Gastroesophageal sphincter (tissue), 4 donors: ENCODE measurements around the gene CTIF. TPM values are rescaled to one million over a fixed set of nuclear protein-coding genes. Genes with fewer than 3 reads are reported as not detected.
A peak's percentile ranks its signal among the peaks of the same experiment; 100 is the strongest.

Experiments
- ATAC-seq: fragments of 150-250 bp; one replicate; pipeline ENCODE4 v1.9.1; 2016; ENCODE audit warnings: mild to moderate bottlenecking, moderate library complexity
- H3K27ac ChIP-seq, 4 donors: fragments of 200-600 bp; sonication (generic) in 3 of 4; 1 replicate in 3 of 4; 2 replicates in 1 of 4; pipeline ENCODE4 v1.5.1; 2016 to 2019
- H3K27me3 ChIP-seq: fragments of 200-600 bp; sonication (generic); one replicate; pipeline ENCODE4 v1.5.1; 2019
- H3K36me3 ChIP-seq, 2 donors: fragments of 200-600 bp; sonication (generic); one replicate each; pipeline ENCODE4 v1.5.1; 2019; ENCODE audit warnings: control low read depth in 1 of 2
- H3K4me1 ChIP-seq, 3 donors: fragments of 200-600 bp; sonication (generic); 1 replicate in 2 of 3; 2 replicates in 1 of 3; pipeline ENCODE4 v1.5.1; 2016 to 2019; ENCODE audit warnings: control low read depth in 2 of 3
- H3K4me3 ChIP-seq, 2 donors: fragments of 200-600 bp; sonication (generic); one replicate each; pipeline ENCODE4 v1.5.1; 2019; ENCODE audit warnings: mild to moderate bottlenecking in 1 of 2, moderate library complexity in 1 of 2
- H3K9me3 ChIP-seq, 3 donors: fragments of 200-600 bp; sonication (generic); one replicate each; pipeline ENCODE4 v1.5.1; 2017 to 2019; ENCODE audit warnings: control low read depth in 2 of 3
- EP300 ChIP-seq: sonication (generic); formaldehyde crosslinking; IDR thresholded peaks from one replicate; pipeline ENCODE4 v1.6.1; 2017; ENCODE audit warnings: antibody characterized with exemption, mild to moderate bottlenecking
- POLR2A ChIP-seq, 2 donors: fragments of 450-650 bp; IDR thresholded peaks; one replicate each; pipeline ENCODE4 v1.6.1; 2017; ENCODE audit warnings: antibody characterized with exemption in 2 of 2, mild to moderate bottlenecking in 2 of 2, moderate library complexity in 1 of 2
- POLR2AphosphoS5 ChIP-seq: sonication (generic); formaldehyde crosslinking; IDR thresholded peaks from one replicate; pipeline ENCODE4 v1.6.1; 2017; ENCODE audit warnings: antibody characterized with exemption
- WGBS, 2 donors: methylation state at CpG; one replicate each; pipeline ENCODE4 v1.1.5; 2018; ENCODE audit warnings: low coverage in 1 of 2; 5-methylcytosine and 5-hydroxymethylcytosine counted together
- total RNA-seq, 4 donors: library from RNA; depleted of rRNA; stranded (reverse); fragments of >200 nt; gene quantifications; one replicate each; pipeline ENCODE4 v1.1.0, GENCODE V29; 2016
- TF ChIP-seq, protein P1 (sequence below), 4 experiments: fragments of 200-600 bp in 2 of 4; fragments of 450-650 bp in 2 of 4; sonication (generic) in 1 of 4; IDR thresholded peaks; one replicate each; pipeline ENCODE4 v1.5.1; 2017 to 2019; ENCODE audit warnings: antibody characterized with exemption in 4 of 4, mild to moderate bottlenecking in 2 of 4, moderate library complexity in 2 of 4

CTIF gene
- total RNA-seq, 4 donors from 2014 or later, result 31.4 to 124 (median 78.1) TPM

DNA sequence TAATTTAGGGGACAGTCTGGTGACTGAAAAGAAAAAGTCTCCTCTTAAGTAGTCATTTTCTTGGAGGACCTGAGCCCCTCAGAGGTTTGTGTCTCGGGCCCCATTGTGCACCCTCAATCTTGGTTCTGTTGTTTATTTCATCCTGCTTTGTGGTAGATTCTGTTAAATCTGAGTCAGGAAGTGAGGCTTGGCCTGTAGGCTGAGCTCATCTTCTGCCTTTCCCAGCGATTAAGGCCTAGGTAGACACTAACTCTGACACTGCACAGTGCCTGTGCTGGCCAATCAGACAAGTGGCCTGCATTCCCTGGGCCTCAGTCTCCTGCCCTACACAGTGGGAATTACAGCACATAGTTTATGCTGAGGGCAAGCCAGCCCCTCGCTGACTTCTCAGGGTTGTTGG lies 80.2 kb downstream of the CTIF start:
- no peaks in the 10 kb centered on the region for H3K27me3 ChIP-seq
- peaks cover 0 to 21% of the 10 kb centered on the region in 2 donors for H3K36me3 ChIP-seq
- H3K27ac ChIP-seq, result no peak overlapping the region
- no peak for ATAC-seq
- no peaks in the 10 kb centered on the region for H3K9me3 ChIP-seq
- 100% methylated on average over 1 of the region's 3 CpGs for WGBS, 2 donors
- H3K4me1 ChIP-seq, result peaks cover 0 to 61% (median 24%) of the 10 kb centered on the region in 3 donors
- no peak for TF ChIP-seq POLR2A (IDR thresholded peaks at IDR 0.05)
- no peak overlapping the region for H3K4me3 ChIP-seq

- TF ChIP-seq, protein P1, sequence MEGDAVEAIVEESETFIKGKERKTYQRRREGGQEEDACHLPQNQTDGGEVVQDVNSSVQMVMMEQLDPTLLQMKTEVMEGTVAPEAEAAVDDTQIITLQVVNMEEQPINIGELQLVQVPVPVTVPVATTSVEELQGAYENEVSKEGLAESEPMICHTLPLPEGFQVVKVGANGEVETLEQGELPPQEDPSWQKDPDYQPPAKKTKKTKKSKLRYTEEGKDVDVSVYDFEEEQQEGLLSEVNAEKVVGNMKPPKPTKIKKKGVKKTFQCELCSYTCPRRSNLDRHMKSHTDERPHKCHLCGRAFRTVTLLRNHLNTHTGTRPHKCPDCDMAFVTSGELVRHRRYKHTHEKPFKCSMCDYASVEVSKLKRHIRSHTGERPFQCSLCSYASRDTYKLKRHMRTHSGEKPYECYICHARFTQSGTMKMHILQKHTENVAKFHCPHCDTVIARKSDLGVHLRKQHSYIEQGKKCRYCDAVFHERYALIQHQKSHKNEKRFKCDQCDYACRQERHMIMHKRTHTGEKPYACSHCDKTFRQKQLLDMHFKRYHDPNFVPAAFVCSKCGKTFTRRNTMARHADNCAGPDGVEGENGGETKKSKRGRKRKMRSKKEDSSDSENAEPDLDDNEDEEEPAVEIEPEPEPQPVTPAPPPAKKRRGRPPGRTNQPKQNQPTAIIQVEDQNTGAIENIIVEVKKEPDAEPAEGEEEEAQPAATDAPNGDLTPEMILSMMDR (IDR thresholded peaks at IDR 0.05), result no peak
- no peak for TF ChIP-seq POLR2AphosphoS5
- TF ChIP-seq EP300, result no peak
- TF ChIP-seq POLR2A (IDR thresholded peaks at IDR 0.05), result no peak
- Histone ChIP-seq H3K4me1 (peaks cover 0 to 61% (median 22%) of the 10 kb centered on the region in 3 donors), H3K36me3 (peaks cover 0 to 21% of the 10 kb centered on the region in 2 donors), H3K9me3 (no peaks in the 10 kb centered on the region), H3K27ac (no peak overlapping the region), H3K4me3 (no peak overlapping the region), H3K27me3 (no peaks in the 10 kb centered on the region)
- ATAC-seq, result no peak
- no CpG with 5 or more reads among the region's 16 CpGs for WGBS, 2 donors
Observed at GRCh38 chr18:48619501-48619900, 80.7 kb downstream of the CTIF start.

DNA sequence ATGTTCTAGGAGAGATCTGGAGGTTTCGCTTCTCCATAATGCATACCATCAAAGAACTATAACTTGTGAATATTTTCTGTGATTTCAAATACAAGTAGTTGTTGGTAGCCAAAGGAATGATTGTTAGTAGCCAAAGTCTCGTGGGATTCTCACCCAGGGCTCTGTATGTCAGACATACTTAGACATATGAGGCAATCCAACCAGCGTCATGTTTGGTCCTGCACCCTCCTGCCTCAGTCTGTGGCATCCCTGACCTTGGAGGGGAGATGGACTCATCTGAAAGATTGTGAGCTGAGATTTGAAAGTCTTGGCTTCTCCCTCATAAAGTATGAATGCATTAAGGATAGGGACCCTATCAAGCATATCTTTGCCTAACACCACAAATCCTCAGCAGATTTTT lies 81.2 kb downstream of the CTIF start:
- Histone ChIP-seq H3K27ac (no peak overlapping the region), H3K36me3 (peaks cover 0 to 27% of the 10 kb centered on the region in 2 donors), H3K4me3 (no peak overlapping the region), H3K4me1 (peaks cover 0 to 65% (median 22%) of the 10 kb centered on the region in 3 donors), H3K27me3 (no peaks in the 10 kb centered on the region), H3K9me3 (no peaks in the 10 kb centered on the region)
- no peak for ATAC-seq
- no peak for TF ChIP-seq POLR2A (IDR thresholded peaks at IDR 0.05)
- TF ChIP-seq, protein P1 (IDR thresholded peaks at IDR 0.05), result no peak
- no peak for TF ChIP-seq EP300
- TF ChIP-seq POLR2AphosphoS5, result no peak
- 93 to 100% methylated on average over 1 to 3 of the region's 3 CpGs for WGBS, 2 donors

DNA sequence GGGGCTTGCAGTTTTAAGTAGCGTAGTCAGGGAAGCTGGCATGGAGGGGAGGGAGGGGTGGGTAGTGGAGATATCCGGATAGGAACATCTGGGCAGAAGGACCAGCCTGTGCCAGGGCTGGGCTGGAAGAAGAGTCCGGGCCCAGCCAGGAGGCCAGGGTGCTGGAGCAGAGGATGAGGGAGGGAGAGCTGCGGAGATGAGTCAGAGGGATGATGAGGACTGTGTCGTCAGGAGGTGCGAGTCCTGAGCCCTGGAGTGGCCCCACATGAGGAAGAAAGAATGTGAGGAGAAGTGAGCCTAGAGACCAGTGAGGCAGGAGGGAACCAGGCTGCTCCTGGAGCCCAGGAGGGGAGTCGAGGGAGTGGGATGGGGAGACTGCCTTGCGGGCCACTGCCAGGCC lies 82.4 kb downstream of the CTIF start:
- H3K27me3 ChIP-seq, result no peaks in the 10 kb centered on the region
- peaks cover 0 to 28% of the 10 kb centered on the region in 2 donors for H3K36me3 ChIP-seq
- ATAC-seq, result no peak
- H3K4me1 ChIP-seq, result peaks cover 0 to 57% (median 20%) of the 10 kb centered on the region in 3 donors
- WGBS, 2 donors, result 73 to 84% methylated on average over 5 to 8 of the region's 8 CpGs
- H3K9me3 ChIP-seq, result no peaks in the 10 kb centered on the region
- no peak overlapping the region for H3K4me3 ChIP-seq
- no peak for TF ChIP-seq POLR2AphosphoS5
- no peak for TF ChIP-seq EP300
- TF ChIP-seq, protein P1 (IDR thresholded peaks at IDR 0.05), result no peak
- TF ChIP-seq POLR2A (IDR thresholded peaks at IDR 0.05), result no peak
- H3K27ac ChIP-seq, result peak overlapping the region in 3 of 4 donors; percentile 82 to 86 (median 85)

DNA sequence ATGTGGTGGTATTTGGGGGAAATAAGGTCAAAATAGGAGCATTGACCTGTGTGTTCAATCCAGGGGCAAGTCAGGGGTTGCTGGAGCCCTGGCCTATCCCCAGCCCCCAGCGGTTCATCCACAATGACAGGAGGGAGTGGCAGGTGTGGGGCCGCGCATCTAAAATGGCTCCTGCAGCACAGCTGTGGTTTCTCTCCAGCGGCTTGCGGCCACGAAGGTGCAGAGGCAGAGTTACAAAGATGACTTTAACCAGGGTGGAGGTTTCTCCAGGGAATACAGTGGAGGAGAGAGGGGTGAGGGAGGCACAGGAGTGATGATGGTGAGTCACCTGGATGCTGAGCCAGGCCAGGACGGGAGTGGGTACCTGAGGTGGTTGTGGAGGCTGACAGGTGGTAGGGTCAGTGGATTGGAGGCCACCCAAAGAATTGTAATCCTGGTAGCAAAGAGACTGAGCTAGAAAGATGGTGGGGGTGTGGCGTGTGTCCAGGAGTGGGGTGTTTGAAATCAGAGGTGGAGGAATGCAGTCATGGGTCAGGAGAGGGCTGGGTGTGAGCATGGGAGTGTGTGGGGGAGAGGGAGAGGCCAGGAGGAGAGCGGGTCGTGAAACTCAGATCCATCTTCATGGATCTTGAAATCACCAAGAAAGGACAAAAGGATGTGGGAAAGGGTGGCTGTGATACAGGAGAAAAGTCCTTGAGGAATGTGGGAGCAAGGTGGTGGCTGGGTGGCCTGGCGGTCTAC lies 83.2 kb downstream of the CTIF start:
- Histone ChIP-seq H3K4me1 (peaks cover 0 to 50% (median 13%) of the 10 kb centered on the region in 3 donors), H3K27ac (peak overlapping the region; percentile 44 to 86 (median 84)), H3K4me3 (no peak overlapping the region), H3K36me3 (peaks cover 0 to 28% of the 10 kb centered on the region in 2 donors), H3K9me3 (no peaks in the 10 kb centered on the region), H3K27me3 (no peaks in the 10 kb centered on the region)
- ATAC-seq, result no peak
- 43 to 65% methylated on average over 3 to 11 of the region's 11 CpGs for WGBS, 2 donors
- TF ChIP-seq POLR2A (IDR thresholded peaks at IDR 0.05) (no peak), POLR2AphosphoS5 (no peak), EP300 (no peak)
- TF ChIP-seq, protein P1 (IDR thresholded peaks at IDR 0.05), result no peak
